OCI-LY1 (cell line): Measurements from ENCODE around the gene RFC3.

Experiments used
- CTCF ChIP-seq: fragments of 200-600 bp; sonication (generic), shearing (Covaris generic); IDR thresholded peaks from 2 replicates; pipeline ENCODE4 v1.5.1; 2017; ENCODE audit warnings: mild to moderate bottlenecking, antibody characterized with exemption, low read length, moderate library complexity, mixed read lengths
- EZH2 ChIP-seq: fragments of 200-600 bp; sonication (generic), shearing (Covaris generic); IDR thresholded peaks from 2 replicates; pipeline ENCODE4 v1.8.0; 2017; ENCODE audit warnings: borderline replicate concordance, mixed run types, mild to moderate bottlenecking, antibody characterized with exemption, low read length, moderate library complexity, mixed read lengths

DNA sequence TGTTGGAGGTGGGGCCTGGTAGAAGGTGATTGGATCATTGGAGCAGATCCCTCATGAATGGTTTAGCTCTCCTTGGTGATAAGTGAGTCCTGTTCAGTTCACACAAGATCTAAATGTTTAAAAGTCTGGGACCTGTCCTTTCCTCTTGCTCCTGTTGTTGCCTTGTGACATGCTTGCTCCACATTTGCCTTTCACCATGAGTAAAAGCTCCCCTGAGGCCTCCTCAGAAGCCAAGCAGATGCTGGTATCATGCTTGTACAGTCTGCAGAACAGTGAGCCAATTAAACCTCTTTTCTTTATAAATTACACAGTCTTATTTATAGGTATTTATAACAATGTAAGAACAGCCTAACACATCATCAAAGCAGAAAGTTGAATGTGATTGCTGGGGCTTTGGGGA is 24.2 kb upstream of the RFC3 start:
- TF ChIP-seq CTCF (no peak), EZH2 (no peak)
